ENCODE measurements around the gene GTSE1. TPM values are rescaled to one million over a fixed set of nuclear protein-coding genes. Genes with fewer than 3 reads are reported as not detected.

GTSE1 gene
- total RNA-seq, 1 experiment from 2014 or later, result 42.6 TPM

DNA sequence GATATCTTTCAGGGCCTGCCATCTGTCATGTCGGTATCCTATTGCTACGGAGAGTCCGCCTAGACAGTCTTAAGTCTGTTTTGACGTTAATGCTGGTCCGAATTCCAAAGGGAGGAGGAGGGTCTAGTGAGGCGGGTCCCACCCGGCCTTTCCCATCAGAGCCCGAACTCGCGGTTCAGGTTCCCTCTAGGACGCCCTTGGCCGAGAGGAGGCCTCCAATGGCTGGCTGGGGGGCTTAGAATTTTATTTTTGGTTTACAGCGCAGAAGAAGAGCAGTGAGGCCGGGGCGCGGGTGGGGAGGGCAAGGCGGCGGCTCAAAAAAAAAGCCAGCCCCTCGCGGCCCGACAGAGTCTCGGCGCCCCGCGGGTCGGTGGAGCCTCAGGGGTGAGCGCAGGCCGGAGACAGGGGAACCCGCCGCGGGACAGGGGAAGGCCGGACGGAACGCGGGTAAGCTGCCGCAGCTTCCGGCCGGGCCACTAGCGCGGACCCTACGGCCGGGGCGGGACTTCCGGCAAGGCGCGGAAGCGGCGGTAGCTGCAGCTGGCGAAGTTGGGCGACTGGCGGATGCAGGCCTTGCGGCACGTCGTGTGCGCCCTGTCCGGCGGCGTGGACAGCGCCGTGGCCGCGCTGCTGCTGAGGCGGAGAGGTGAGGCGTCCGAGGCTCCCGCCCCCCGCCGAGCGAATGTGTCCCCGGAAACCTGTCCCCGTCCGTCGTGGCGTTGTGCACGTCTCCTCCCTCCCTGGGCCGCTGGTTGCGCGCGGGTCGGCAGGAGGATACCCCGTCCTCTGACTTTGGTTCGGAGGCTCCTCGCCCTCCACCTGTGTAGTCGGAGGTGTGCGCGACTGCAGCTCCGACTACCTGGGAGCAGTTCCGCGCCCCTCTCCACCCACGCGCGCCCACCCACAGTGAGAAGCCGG lies 38.8 kb downstream of the GTSE1 start, which contains the start of gene TRMU:
TRMU (plus strand) TSS at position 514 of the 918 bp plus-strand sequence; CDS start at position 565, 51 bp downstream.
- Histone ChIP-seq H2BK12ac (ENCODE audit: insufficient read length, low read depth, low read length) (no peak within 1 kb of the TSS), H3K18ac (ENCODE audit: insufficient read length, low read depth, low read length) (peak within 1 kb of the TSS; percentile 3), H3K23me2 (ENCODE audit: insufficient read length, low read depth, low read length, poor library complexity, severe bottlenecking) (peaks cover 11% of the 10 kb centered on the region), H3K9me3 (ENCODE audit: control insufficient read depth, low read depth, low read length) (no peaks in the 10 kb centered on the region), H2BK120ac (ENCODE audit: low read depth, low read length, poor library complexity, severe bottlenecking) (no peak within 1 kb of the TSS), H3K27me3 (ENCODE audit: insufficient read depth, low read length) (no peaks in the 10 kb centered on the region), H4K91ac (ENCODE audit: insufficient read length, low read depth, low read length) (no peak within 1 kb of the TSS), H4K5ac (ENCODE audit: insufficient read length, low read depth, low read length) (no peak within 1 kb of the TSS), H3K79me2 (ENCODE audit: insufficient read depth, low read length) (peaks cover 3% of the 10 kb centered on the region; the same call in 1 of the 2 replicates), H3K14ac (ENCODE audit: insufficient read depth, low read length) (no peak within 1 kb of the TSS; the same call in 1 of the 2 replicates), H2BK20ac (ENCODE audit: low read depth, low read length, poor library complexity, severe bottlenecking) (no peak within 1 kb of the TSS), H2BK5ac (ENCODE audit: insufficient read length, low read length) (no peak within 1 kb of the TSS), H4K20me1 (ENCODE audit: control insufficient read depth, insufficient read depth, insufficient read length) (no peaks in the 10 kb centered on the region), H2AFZ (ENCODE audit: low read length) (no peak within 1 kb of the TSS), H2BK15ac (ENCODE audit: low read depth, low read length) (no peak within 1 kb of the TSS), H3K27ac (ENCODE audit: insufficient read length, low read depth, low read length) (no peak within 1 kb of the TSS), H3T11ph (ENCODE audit: low read length) (no peak within 1 kb of the TSS), H3K4ac (ENCODE audit: low read depth, low read length) (no peak within 1 kb of the TSS), H3K9ac (ENCODE audit: extremely low read depth, insufficient read length, low read length) (peak within 1 kb of the TSS; percentile 33), H3K4me2 (ENCODE audit: insufficient read depth, insufficient read length, low read length) (peak within 1 kb of the TSS; percentile 82), H3K23ac (ENCODE audit: insufficient read length, low read depth, low read length) (no peak within 1 kb of the TSS), H2AK5ac (ENCODE audit: insufficient read length, low read length) (no peak within 1 kb of the TSS), H3K79me1 (ENCODE audit: insufficient read depth, low read depth, low read length, poor library complexity, severe bottlenecking) (peaks cover 5% of the 10 kb centered on the region), H3K4me1 (ENCODE audit: insufficient read depth, low read length) (no peaks in the 10 kb centered on the region; the same call in 1 of the 2 replicates), H4K8ac (replicated peaks; ENCODE audit: insufficient read length, low read depth, low read length) (no peak within 1 kb of the TSS), H3K56ac (ENCODE audit: insufficient read length, low read depth, low read length) (no peak within 1 kb of the TSS)
- WGBS (ENCODE audit: extremely low coverage, insufficient read length, low lambda C conversion rate), result no CpG with 5 or more reads among the region's 93 CpGs
- H3K27ac Mint-ChIP-seq, result peak within 1 kb of the TSS; percentile 91 to 98 (median 96)
- H3K9me3 Mint-ChIP-seq, result no peaks in the 10 kb centered on the region; a peak in 2 of 5 replicates
- H3K4me1 Mint-ChIP-seq, result peaks cover 15 to 23% of the 10 kb centered on the region in 2 experiments
- no peaks in the 10 kb centered on the region for H3K27me3 Mint-ChIP-seq (ENCODE audit: low read depth)
- TF ChIP-seq CTCF (conservative IDR thresholded peaks at IDR 0.05), result no peak
- peaks cover 32 to 67% (median 41%) of the 10 kb centered on the region in 3 experiments for H3K36me3 Mint-ChIP-seq (ENCODE audit: insufficient read depth in 1 of 3, low read depth in 3 of 3)
- DNase-seq, result peak; percentile 85
- peak within 1 kb of the TSS; percentile 96 to 98 for H3K4me3 Mint-ChIP-seq

Measured in H9 (cell line).